Loucy (cell line): ENCODE data around the gene PCOLCE2.

Source experiments
- H2AFZ ChIP-seq: fragments of 200-600 bp; sonication (generic); 2 replicates; pipeline ENCODE4 v1.6.0; 2016; ENCODE audit warnings: antibody characterized with exemption, mild to moderate bottlenecking, low read length, moderate library complexity
- H3F3A ChIP-seq: fragments of 200-600 bp; 2 replicates; pipeline ENCODE4 v1.6.0; 2016; ENCODE audit warnings: antibody characterized with exemption, low read depth, mild to moderate bottlenecking
- H3K27me3 ChIP-seq: fragments of 200-600 bp; sonication (generic); 2 replicates; pipeline ENCODE4 v1.6.1; 2014; ENCODE audit warnings: low read length, mild to moderate bottlenecking; ENCODE audit not compliant: insufficient read depth, poor library complexity, severe bottlenecking
- H3K36me3 ChIP-seq: fragments of 200-600 bp; sonication (generic); 2 replicates; pipeline ENCODE4 v1.6.1; 2016; ENCODE audit warnings: low read length; ENCODE audit not compliant: insufficient read depth
- H3K4me1 ChIP-seq: fragments of 200-600 bp; sonication (generic); 2 replicates; pipeline ENCODE4 v1.5.1; 2014; ENCODE audit warnings: low read length, mild to moderate bottlenecking; ENCODE audit not compliant: insufficient read depth, poor library complexity, severe bottlenecking
- H3K4me2 ChIP-seq: fragments of 200-600 bp; sonication (generic); 2 replicates; pipeline ENCODE4 v1.6.0; 2014; ENCODE audit warnings: antibody characterized with exemption, low read length, low read depth, mild to moderate bottlenecking; ENCODE audit not compliant: poor library complexity, severe bottlenecking
- H3K4me3 ChIP-seq: fragments of 200-600 bp; sonication (generic); 2 replicates; pipeline ENCODE4 v1.5.1; 2014; ENCODE audit warnings: low read length, mild to moderate bottlenecking, mixed read lengths; ENCODE audit not compliant: poor library complexity, severe bottlenecking
- H3K79me2 ChIP-seq: fragments of 200-600 bp; sonication (generic); 2 replicates; pipeline ENCODE4 v1.6.1; 2014; ENCODE audit warnings: low read length; ENCODE audit not compliant: insufficient read depth
- H3K9ac ChIP-seq: fragments of 200-600 bp; sonication (generic); 2 replicates; pipeline ENCODE4 v1.6.0; 2014; ENCODE audit warnings: mild to moderate bottlenecking, low read depth, low read length, moderate library complexity; ENCODE audit not compliant: poor library complexity, severe bottlenecking
- H3K9me2 ChIP-seq: fragments of 200-600 bp; sonication (generic); replicated peaks from 2 replicates; pipeline ENCODE4 v1.6.1; 2016; ENCODE audit warnings: low read depth, low read length, mixed read lengths
- H3K9me3 ChIP-seq: fragments of 200-600 bp; sonication (generic); 2 replicates; pipeline ENCODE4 v1.6.1; 2014; ENCODE audit warnings: mild to moderate bottlenecking, antibody characterized with exemption, low read length, low read depth; ENCODE audit not compliant: insufficient read depth
- H4K20me1 ChIP-seq: fragments of 200-600 bp; sonication (generic); 2 replicates; pipeline ENCODE4 v1.6.0; 2014; ENCODE audit warnings: antibody characterized with exemption, low read length, mild to moderate bottlenecking; ENCODE audit not compliant: insufficient read depth, poor library complexity, severe bottlenecking
- EZH2phosphoT487 ChIP-seq: fragments of 200-600 bp; IDR thresholded peaks from 2 replicates; pipeline ENCODE4 v1.6.1; 2018; ENCODE audit warnings: antibody characterized with exemption, mild to moderate bottlenecking, moderate library complexity, borderline replicate concordance
- TF ChIP-seq, protein P1 (sequence below): fragments of 200-600 bp; sonication (generic); conservative IDR thresholded peaks from 2 replicates; pipeline ENCODE4 v1.5.1; 2014; ENCODE audit warnings: mild to moderate bottlenecking, antibody characterized with exemption, low read length

The PCOLCE2 gene

DNA sequence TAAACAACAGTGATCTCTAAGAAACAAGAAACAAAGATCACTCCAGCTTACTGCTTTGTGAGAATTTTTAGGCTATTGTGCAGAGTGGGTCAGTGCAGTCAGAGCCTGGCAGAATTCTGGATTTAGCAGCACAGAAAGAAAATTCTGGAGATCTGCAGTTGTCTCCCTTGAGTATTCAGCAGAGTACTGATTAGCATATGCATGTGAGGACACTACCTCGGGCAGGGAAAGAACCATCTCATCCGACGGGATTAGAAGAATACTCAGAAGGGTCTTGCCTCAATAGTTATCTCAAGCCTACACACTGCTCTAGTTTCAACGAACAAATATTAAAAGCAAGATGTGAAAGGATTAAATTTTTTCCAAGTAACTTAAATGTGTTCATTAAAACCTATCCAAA is 94.4 kb downstream of the PCOLCE2 start:
- Histone ChIP-seq H4K20me1 (no peaks in the 10 kb centered on the region), H3K9me2 (no peaks in the 10 kb centered on the region), H3K79me2 (no peaks in the 10 kb centered on the region), H3K4me3 (no peak overlapping the region), H3F3A (no peaks in the 10 kb centered on the region), H3K9ac (no peak overlapping the region), H3K9me3 (no peaks in the 10 kb centered on the region), H3K27me3 (no peaks in the 10 kb centered on the region), H3K4me1 (no peaks in the 10 kb centered on the region), H3K4me2 (no peak overlapping the region), H2AFZ (no peak overlapping the region), H3K36me3 (no peaks in the 10 kb centered on the region)
- TF ChIP-seq EZH2phosphoT487: no peak
- TF ChIP-seq, protein P1, sequence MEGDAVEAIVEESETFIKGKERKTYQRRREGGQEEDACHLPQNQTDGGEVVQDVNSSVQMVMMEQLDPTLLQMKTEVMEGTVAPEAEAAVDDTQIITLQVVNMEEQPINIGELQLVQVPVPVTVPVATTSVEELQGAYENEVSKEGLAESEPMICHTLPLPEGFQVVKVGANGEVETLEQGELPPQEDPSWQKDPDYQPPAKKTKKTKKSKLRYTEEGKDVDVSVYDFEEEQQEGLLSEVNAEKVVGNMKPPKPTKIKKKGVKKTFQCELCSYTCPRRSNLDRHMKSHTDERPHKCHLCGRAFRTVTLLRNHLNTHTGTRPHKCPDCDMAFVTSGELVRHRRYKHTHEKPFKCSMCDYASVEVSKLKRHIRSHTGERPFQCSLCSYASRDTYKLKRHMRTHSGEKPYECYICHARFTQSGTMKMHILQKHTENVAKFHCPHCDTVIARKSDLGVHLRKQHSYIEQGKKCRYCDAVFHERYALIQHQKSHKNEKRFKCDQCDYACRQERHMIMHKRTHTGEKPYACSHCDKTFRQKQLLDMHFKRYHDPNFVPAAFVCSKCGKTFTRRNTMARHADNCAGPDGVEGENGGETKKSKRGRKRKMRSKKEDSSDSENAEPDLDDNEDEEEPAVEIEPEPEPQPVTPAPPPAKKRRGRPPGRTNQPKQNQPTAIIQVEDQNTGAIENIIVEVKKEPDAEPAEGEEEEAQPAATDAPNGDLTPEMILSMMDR: no peak

DNA sequence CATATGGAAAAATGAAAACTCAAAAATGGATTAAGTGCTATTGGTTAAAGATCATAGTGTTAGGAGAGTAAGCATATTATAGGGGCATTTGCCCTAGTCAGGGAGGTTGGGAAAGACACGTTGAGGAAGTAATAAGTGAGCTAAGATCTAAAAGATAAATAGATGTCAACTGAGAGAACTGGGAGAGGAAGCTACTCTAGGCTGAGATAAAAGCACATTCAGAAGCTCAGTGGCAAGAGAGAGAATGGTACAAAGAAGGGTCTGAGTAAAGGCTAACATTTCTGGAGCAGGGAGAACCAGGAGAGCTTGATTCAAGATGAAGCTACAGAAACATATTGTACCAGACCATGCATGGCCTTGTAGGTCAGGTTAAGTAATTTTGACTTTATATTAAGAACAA is 101.2 kb downstream of the PCOLCE2 start:
- Histone ChIP-seq H3K4me3 (no peak overlapping the region), H3K79me2 (no peaks in the 10 kb centered on the region), H3K4me1 (peaks cover 13% of the 10 kb centered on the region), H2AFZ (no peak overlapping the region), H3K9me3 (no peaks in the 10 kb centered on the region), H4K20me1 (no peaks in the 10 kb centered on the region), H3K27me3 (no peaks in the 10 kb centered on the region), H3F3A (no peaks in the 10 kb centered on the region), H3K9me2 (no peaks in the 10 kb centered on the region), H3K9ac (no peak overlapping the region), H3K36me3 (no peaks in the 10 kb centered on the region), H3K4me2 (peak overlapping the region; percentile 8)
- TF ChIP-seq EZH2phosphoT487: no peak
- TF ChIP-seq, protein P1: no peak

DNA sequence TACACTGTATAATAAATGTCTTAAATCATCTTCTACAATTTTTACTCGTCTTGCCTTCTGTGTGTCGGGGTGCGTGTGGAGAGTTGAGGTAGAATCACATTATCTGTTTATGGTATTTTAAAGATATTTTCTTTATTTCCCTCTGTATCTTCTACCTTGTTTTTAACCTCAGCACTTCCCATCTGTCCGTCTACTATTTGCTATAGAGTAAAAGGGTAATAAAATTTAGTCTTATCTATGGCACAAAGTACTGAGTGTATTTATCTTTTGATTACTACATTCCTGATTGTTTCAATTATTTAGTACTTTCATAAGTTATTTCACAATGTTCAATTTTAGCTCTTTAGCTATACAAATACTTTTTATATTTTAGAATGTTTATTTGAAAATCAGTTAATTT is 102.9 kb downstream of the PCOLCE2 start:
- TF ChIP-seq EZH2phosphoT487: no peak
- TF ChIP-seq, protein P1: no peak
- H4K20me1 ChIP-seq: no peaks in the 10 kb centered on the region
- no peaks in the 10 kb centered on the region for H3K36me3 ChIP-seq
- H3K9me2 ChIP-seq: no peaks in the 10 kb centered on the region
- no peak overlapping the region for H3K4me2 ChIP-seq
- H3K9ac ChIP-seq: no peak overlapping the region
- no peaks in the 10 kb centered on the region for H3K9me3 ChIP-seq
- no peaks in the 10 kb centered on the region for H3K79me2 ChIP-seq
- H3K4me1 ChIP-seq: peaks cover 13% of the 10 kb centered on the region
- H3K4me3 ChIP-seq: no peak overlapping the region
- no peaks in the 10 kb centered on the region for H3K27me3 ChIP-seq
- H3F3A ChIP-seq: no peaks in the 10 kb centered on the region
- no peak overlapping the region for H2AFZ ChIP-seq
